GM12873 (cell line): ENCODE results near the gene RPL41.
A peak's percentile ranks its signal among the peaks of the same experiment; 100 is the strongest.

Experiments
- CTCF ChIP-seq: IDR thresholded peaks from 2 replicates; pipeline ENCODE4 v1.5.1; 2012; ENCODE audit warnings: low read depth, mild to moderate bottlenecking, moderate library complexity, low read length, control low read depth; ENCODE audit not compliant: insufficient read depth; ENCODE audit errors: missing control alignments

Gene RPL41

GRCh38 chr12:56116267-56117081 lies at the start of gene RPL41:
Gene RPL41 (plus strand): TSS chr12:56116633.
- no peak for TF ChIP-seq CTCF

- TF ChIP-seq CTCF = no peak
Measured at GRCh38 chr12:56071648-56072047, 44.8 kb upstream of the RPL41 start.

GRCh38 chr12:56074396-56074795 lies 42.0 kb upstream of the RPL41 start:
- no peak for TF ChIP-seq CTCF

- no peak for TF ChIP-seq CTCF
Measured at GRCh38 chr12:56078427-56078826, 38.0 kb upstream of the RPL41 start.

- peak; percentile 63 for TF ChIP-seq CTCF
Measured at GRCh38 chr12:56078931-56079722, 37.3 kb upstream of the RPL41 start.

- TF ChIP-seq CTCF = peak; percentile 8
Measured at GRCh38 chr12:56079723-56080555, 36.5 kb upstream of the RPL41 start, which contains the start of gene ERBB3. Gene ERBB3 (plus strand): TSS chr12:56080165. CDS start chr12:56080301, 136 bp downstream.
